DND-41 (cell line): ENCODE data around the gene ACAT1.

Experiments
- ATAC-seq: fragments of 200-7000 bp; cut with Tn5 transposase; 3 replicates; pipeline ENCODE4 v1.9.1; 2021; ENCODE audit warnings: low read depth; ENCODE audit not compliant: insufficient read depth
- DNase-seq: peaks from one replicate; pipeline ENCODE4 v3.0.0-alpha.2; 2020
- H2AFZ ChIP-seq: 2 replicates; pipeline ENCODE4 v1.6.0; 2012; ENCODE audit warnings: low read depth, low read length
- H3K27ac ChIP-seq: 2 replicates; pipeline ENCODE4 v1.5.1; 2012; ENCODE audit warnings: low read length, inconsistent platforms
- H3K27me3 ChIP-seq: fragments of 200-600 bp; sonication (generic); 2 replicates; pipeline ENCODE4 v1.6.0; 2012; ENCODE audit warnings: low read length, mild to moderate bottlenecking, inconsistent platforms; ENCODE audit not compliant: insufficient read depth, poor library complexity
- H3K36me3 ChIP-seq: 2 replicates; pipeline ENCODE4 v1.5.1; 2012; ENCODE audit warnings: low read length, inconsistent platforms; ENCODE audit not compliant: insufficient read depth
- H3K4me1 ChIP-seq: 2 replicates; pipeline ENCODE4 v1.5.1; 2012; ENCODE audit warnings: mild to moderate bottlenecking, low read length; ENCODE audit not compliant: insufficient read depth
- H3K4me2 ChIP-seq: 2 replicates; pipeline ENCODE4 v1.6.0; 2012; ENCODE audit warnings: mild to moderate bottlenecking, moderate library complexity, low read length, inconsistent platforms; ENCODE audit not compliant: insufficient read depth
- H3K4me3 ChIP-seq, 2 experiments: fragments of 200-600 bp in 1 of 2; shearing (Covaris generic) in 1 of 2; 2 replicates each; pipeline ENCODE4 v1.5.1; 2012 to 2016; ENCODE audit warnings: inconsistent platforms in 2 of 2, low read length in 2 of 2, mild to moderate bottlenecking in 2 of 2, low read depth in 1 of 2, moderate library complexity in 1 of 2
- H3K79me2 ChIP-seq: 2 replicates; pipeline ENCODE4 v1.6.0; 2012; ENCODE audit warnings: low read length, inconsistent platforms; ENCODE audit not compliant: insufficient read depth
- H3K9ac ChIP-seq: 2 replicates; pipeline ENCODE4 v1.6.0; 2012; ENCODE audit warnings: low read depth, mild to moderate bottlenecking, inconsistent platforms, low read length, moderate library complexity
- H3K9me3 ChIP-seq: 2 replicates; pipeline ENCODE4 v1.5.1; 2012; ENCODE audit warnings: low read length, moderate library complexity, mild to moderate bottlenecking, inconsistent platforms; ENCODE audit not compliant: insufficient read depth, severe bottlenecking
- H4K20me1 ChIP-seq: 2 replicates; pipeline ENCODE4 v1.6.0; 2012; ENCODE audit warnings: low read length; ENCODE audit not compliant: insufficient read depth
- EZH2 ChIP-seq: IDR thresholded peaks from 3 replicates; pipeline ENCODE4 v1.6.1; 2012; ENCODE audit warnings: borderline replicate concordance, low read depth, mild to moderate bottlenecking, moderate library complexity, low read length, inconsistent platforms; ENCODE audit not compliant: severe bottlenecking
- TF ChIP-seq, protein P1 (sequence below): IDR thresholded peaks from 2 replicates; pipeline ENCODE4 v1.5.1; 2012; ENCODE audit warnings: borderline replicate concordance, low read length, moderate library complexity, mild to moderate bottlenecking; ENCODE audit not compliant: poor library complexity, severe bottlenecking; ENCODE audit errors: extremely low read depth

ACAT1 gene

DNA sequence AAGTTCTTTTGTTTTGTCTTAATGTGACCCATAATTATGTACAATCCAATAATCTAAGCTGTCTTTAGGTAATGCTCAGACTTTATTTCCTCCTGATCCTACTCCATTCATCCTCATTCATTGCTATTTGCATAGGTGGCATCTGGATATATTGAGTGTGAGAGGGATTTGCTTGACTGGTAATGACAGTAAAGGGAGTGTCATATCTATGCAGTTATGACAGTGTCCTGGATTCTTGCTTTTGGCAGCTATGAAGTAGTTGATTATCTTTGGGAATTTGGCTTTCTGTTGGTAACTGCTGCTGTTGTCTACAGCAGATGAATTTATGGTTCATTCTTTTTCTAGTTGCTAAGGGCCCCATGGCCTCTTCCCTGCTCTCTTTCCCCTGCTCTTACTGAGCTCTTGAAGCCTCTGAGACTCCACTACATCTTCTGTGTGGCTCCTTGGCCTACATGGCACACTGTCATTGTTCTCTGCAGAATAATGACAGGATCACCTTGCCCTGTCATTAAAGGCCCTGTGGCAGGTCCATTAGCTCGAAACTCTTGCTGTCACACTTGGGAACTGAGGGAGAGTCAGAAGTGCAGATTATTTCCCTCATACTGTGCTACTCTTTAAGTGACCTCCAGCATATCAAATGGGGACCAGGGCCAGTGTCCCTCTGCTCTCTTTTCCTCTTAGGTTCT lies 20.1 kb upstream of the ACAT1 start:
- H2AFZ ChIP-seq = no peak overlapping the region
- H3K27ac ChIP-seq = no peak overlapping the region
- no peaks in the 10 kb centered on the region for H3K9me3 ChIP-seq
- no peak for TF ChIP-seq EZH2
- TF ChIP-seq, protein P1, sequence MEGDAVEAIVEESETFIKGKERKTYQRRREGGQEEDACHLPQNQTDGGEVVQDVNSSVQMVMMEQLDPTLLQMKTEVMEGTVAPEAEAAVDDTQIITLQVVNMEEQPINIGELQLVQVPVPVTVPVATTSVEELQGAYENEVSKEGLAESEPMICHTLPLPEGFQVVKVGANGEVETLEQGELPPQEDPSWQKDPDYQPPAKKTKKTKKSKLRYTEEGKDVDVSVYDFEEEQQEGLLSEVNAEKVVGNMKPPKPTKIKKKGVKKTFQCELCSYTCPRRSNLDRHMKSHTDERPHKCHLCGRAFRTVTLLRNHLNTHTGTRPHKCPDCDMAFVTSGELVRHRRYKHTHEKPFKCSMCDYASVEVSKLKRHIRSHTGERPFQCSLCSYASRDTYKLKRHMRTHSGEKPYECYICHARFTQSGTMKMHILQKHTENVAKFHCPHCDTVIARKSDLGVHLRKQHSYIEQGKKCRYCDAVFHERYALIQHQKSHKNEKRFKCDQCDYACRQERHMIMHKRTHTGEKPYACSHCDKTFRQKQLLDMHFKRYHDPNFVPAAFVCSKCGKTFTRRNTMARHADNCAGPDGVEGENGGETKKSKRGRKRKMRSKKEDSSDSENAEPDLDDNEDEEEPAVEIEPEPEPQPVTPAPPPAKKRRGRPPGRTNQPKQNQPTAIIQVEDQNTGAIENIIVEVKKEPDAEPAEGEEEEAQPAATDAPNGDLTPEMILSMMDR = no peak
- peaks cover 67% of the 10 kb centered on the region for H3K36me3 ChIP-seq
- H3K9ac ChIP-seq = no peak overlapping the region
- no peaks in the 10 kb centered on the region for H3K4me1 ChIP-seq
- H4K20me1 ChIP-seq = peaks cover 3% of the 10 kb centered on the region; the same call in 1 of the 2 replicates
- H3K27me3 ChIP-seq = no peaks in the 10 kb centered on the region
- H3K4me3 ChIP-seq = no peak overlapping the region
- DNase-seq (no peak), ATAC-seq (no peak)
- H3K4me2 ChIP-seq = no peak overlapping the region
- no peaks in the 10 kb centered on the region for H3K79me2 ChIP-seq

DNA sequence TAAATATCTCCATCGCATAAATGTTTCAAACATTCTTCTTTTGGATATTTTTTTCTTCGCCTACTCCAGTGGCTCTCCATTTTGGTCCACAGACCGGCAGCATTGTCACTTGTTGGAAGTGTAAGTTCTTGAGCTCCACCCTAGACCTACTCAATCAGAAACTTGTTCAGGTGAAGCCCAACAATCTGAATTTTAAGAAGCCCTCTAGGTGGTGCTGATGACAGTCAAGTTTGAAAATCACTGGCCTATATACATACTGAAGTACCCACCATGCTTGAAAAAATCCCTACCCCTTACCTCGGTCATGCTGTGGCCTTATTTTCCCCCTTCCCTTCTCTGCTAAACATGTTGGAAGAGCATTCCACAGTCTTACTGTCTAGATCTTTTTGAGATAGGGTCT lies 10.2 kb upstream of the ACAT1 start:
- no peak overlapping the region for H3K4me2 ChIP-seq
- no peaks in the 10 kb centered on the region; the same call in 1 of the 2 replicates for H3K36me3 ChIP-seq
- no peaks in the 10 kb centered on the region for H3K4me1 ChIP-seq
- H3K9me3 ChIP-seq = no peaks in the 10 kb centered on the region
- no peak overlapping the region for H3K4me3 ChIP-seq
- H3K79me2 ChIP-seq = no peaks in the 10 kb centered on the region
- H3K27ac ChIP-seq = no peak overlapping the region
- H3K27me3 ChIP-seq = no peaks in the 10 kb centered on the region
- H2AFZ ChIP-seq = no peak overlapping the region
- no peak for DNase-seq
- ATAC-seq = peak; percentile 28; the same call in 1 of the 3 replicates
- TF ChIP-seq EZH2 = no peak
- no peak overlapping the region for H3K9ac ChIP-seq
- H4K20me1 ChIP-seq = no peaks in the 10 kb centered on the region; the same call in 1 of the 2 replicates

DNA sequence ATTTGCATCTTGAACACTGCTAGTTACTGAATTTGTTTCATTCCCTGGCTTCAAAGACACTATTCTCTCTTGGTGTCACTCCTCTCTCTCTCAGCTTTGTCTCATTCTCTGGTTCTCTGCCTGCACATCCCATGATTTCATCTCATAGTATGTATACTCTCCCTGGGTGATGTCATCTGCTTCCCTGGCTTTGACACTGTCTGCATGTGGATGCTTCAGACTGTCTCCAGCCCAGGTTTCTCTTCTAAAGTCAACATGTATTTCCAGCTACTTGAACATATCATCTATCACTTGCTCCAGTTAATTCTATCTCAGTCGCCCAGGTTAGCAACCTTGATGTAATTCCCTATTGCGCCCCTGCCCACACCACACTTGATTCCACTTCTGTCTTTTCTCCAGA lies 9.3 kb upstream of the ACAT1 start:
- H3K9ac ChIP-seq = no peak overlapping the region
- no peak overlapping the region for H2AFZ ChIP-seq
- H3K36me3 ChIP-seq = no peaks in the 10 kb centered on the region
- TF ChIP-seq, protein P1 = no peak
- TF ChIP-seq EZH2 = no peak
- H3K4me2 ChIP-seq = no peak overlapping the region
- no peaks in the 10 kb centered on the region for H3K27me3 ChIP-seq
- H3K4me3 ChIP-seq = no peak overlapping the region
- ATAC-seq (no peak), DNase-seq (no peak)
- no peaks in the 10 kb centered on the region; the same call in 1 of the 2 replicates for H4K20me1 ChIP-seq
- H3K9me3 ChIP-seq = no peaks in the 10 kb centered on the region
- no peaks in the 10 kb centered on the region for H3K79me2 ChIP-seq
- H3K4me1 ChIP-seq = no peaks in the 10 kb centered on the region
- no peak overlapping the region for H3K27ac ChIP-seq

DNA sequence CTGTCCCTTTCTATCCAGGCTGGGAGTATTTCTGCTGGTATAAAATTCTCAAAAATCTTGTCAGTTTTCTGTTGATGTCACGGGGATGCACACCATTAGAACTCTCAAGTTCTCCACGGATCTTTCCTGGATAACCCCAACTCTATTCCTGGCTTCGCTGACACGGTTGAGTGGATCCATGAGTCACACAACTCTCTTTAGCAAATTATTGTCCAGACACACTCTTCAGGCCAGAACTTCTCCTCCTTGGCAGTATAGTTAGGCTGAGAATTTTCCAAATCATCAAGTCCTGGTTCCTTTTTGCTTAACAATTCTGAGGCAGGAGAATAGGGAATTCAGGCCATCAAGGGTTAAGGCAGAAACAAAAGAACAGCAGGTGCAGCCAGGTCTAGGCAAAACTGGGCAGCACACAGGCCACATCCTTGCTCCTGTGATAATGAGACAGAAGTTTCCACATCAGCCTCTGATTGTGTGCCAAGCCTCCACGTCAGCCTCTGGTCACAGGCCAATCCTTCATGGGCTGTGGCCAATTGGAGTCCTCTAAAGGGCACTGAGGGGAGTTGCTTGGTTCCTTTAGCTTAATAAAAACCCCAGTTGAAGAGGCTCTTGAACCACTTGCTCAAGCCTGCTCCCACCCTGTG lies 5.7 kb upstream of the ACAT1 start:
- Histone ChIP-seq H3K4me2 (no peak overlapping the region), H4K20me1 (no peaks in the 10 kb centered on the region; the same call in 1 of the 2 replicates), H3K79me2 (no peaks in the 10 kb centered on the region), H3K27ac (no peak overlapping the region), H3K36me3 (no peaks in the 10 kb centered on the region), H3K9ac (no peak overlapping the region), H3K4me1 (peaks cover 1% of the 10 kb centered on the region; the same call in 1 of the 2 replicates), H3K4me3 (no peak overlapping the region), H2AFZ (no peak overlapping the region), H3K9me3 (no peaks in the 10 kb centered on the region), H3K27me3 (no peaks in the 10 kb centered on the region)
- no peak for ATAC-seq
- TF ChIP-seq, protein P1 = no peak
- no peak for TF ChIP-seq EZH2
- no peak for DNase-seq
